Epithelial cell of prostate (primary cell): ENCODE data around the gene TMA7.
"Not testable (repeated sequence)": the region's sequence is repeated elsewhere in the genome, so short reads cannot be mapped to it uniquely, and the experiment has no call there.

ENCODE experiments used
- DNase-seq: peaks from one replicate; pipeline ENCODE4 v3.0.0-alpha.2; 2011; ENCODE audit warnings: low read depth, low spot score
- H3K27ac ChIP-seq: fragments of 450-650 bp; 2 replicates; pipeline ENCODE4 v1.5.1; 2017; ENCODE audit warnings: mild to moderate bottlenecking

TMA7 gene

GRCh38 chr3:48465237-48465530, 25.1 kb downstream of the TMA7 start:
- no peak for DNase-seq
- H3K27ac ChIP-seq, result peak overlapping the region; percentile 98

- DNase-seq, result peak; percentile 99
- peak overlapping the region; percentile 98 for H3K27ac ChIP-seq
Observed at GRCh38 chr3:48465531-48466378, 25.7 kb downstream of the TMA7 start.

- DNase-seq, result no peak
- H3K27ac ChIP-seq, result peak overlapping the region; percentile 98
Observed at GRCh38 chr3:48466386-48467109, 26.5 kb downstream of the TMA7 start.

GRCh38 chr3:48467110-48467454, 27.0 kb downstream of the TMA7 start:
- no peak for DNase-seq
- H3K27ac ChIP-seq, result peak overlapping the region; percentile 98

GRCh38 chr3:48467473-48468267, 27.6 kb downstream of the TMA7 start:
- no peak for DNase-seq
- H3K27ac ChIP-seq, result peak overlapping the region; percentile 98

GRCh38 chr3:48468329-48468731, 28.3 kb downstream of the TMA7 start:
- DNase-seq, result no peak
- peak overlapping the region; percentile 98 for H3K27ac ChIP-seq

- no peak overlapping the region for H3K27ac ChIP-seq
- no peak for DNase-seq
Observed at GRCh38 chr3:48469046-48469915, 29.2 kb downstream of the TMA7 start.

GRCh38 chr3:48470286-48470685, 30.2 kb downstream of the TMA7 start:
- H3K27ac ChIP-seq, result no peak overlapping the region

GRCh38 chr3:48472673-48472922, 32.5 kb downstream of the TMA7 start:
- H3K27ac ChIP-seq, result peak overlapping the region; percentile 82
- DNase-seq, result no peak

More at GRCh38 chr3:48470286-48470685, 30.2 kb downstream of the TMA7 start:
- DNase-seq, result no peak

- H3K27ac ChIP-seq, result peak overlapping the region; percentile 82
- DNase-seq, result peak; percentile 58
Observed at GRCh38 chr3:48472923-48473616, 33.0 kb downstream of the TMA7 start.

- no peak for DNase-seq
- peak overlapping the region; percentile 82 for H3K27ac ChIP-seq
Observed at GRCh38 chr3:48473617-48473952, 33.5 kb downstream of the TMA7 start.

GRCh38 chr3:48474031-48474430, 34.0 kb downstream of the TMA7 start:
- not testable (repeated sequence) for DNase-seq, H3K27ac ChIP-seq

GRCh38 chr3:48474619-48475018, 34.6 kb downstream of the TMA7 start:
- H3K27ac ChIP-seq, result no peak overlapping the region
- DNase-seq, result no peak

- H3K27ac ChIP-seq, result no peak overlapping the region
- no peak for DNase-seq
Observed at GRCh38 chr3:48475188-48475587, 35.1 kb downstream of the TMA7 start.

- no peak for DNase-seq
Observed at GRCh38 chr3:48476426-48477053, 36.5 kb downstream of the TMA7 start.

GRCh38 chr3:48477959-48478520, 38.0 kb downstream of the TMA7 start:
- H3K27ac ChIP-seq, result no peak overlapping the region
- DNase-seq, result no peak

More at GRCh38 chr3:48476426-48477053, 36.5 kb downstream of the TMA7 start:
- no peak overlapping the region for H3K27ac ChIP-seq

- no peak overlapping the region for H3K27ac ChIP-seq
- no peak for DNase-seq
Observed at GRCh38 chr3:48478626-48479555, 38.8 kb downstream of the TMA7 start.

- H3K27ac ChIP-seq, DNase-seq: not testable (repeated sequence)
Observed at GRCh38 chr3:48480891-48481290, 40.8 kb downstream of the TMA7 start.
